Sigmoid colon (tissue), 4 donors: ENCODE results near the gene CILP2.

ENCODE experiments used
- CTCF ChIP-seq, 4 experiments: fragments of 450-650 bp in 3 of 4; fragments of 200-600 bp in 1 of 4; IDR thresholded peaks; one replicate each; pipeline ENCODE4 v1.5.1; 2016 to 2019; ENCODE audit warnings: antibody characterized with exemption in 4 of 4, mild to moderate bottlenecking in 3 of 4, moderate library complexity in 2 of 4
- EP300 ChIP-seq, 4 donors: sonication (generic); formaldehyde crosslinking; IDR thresholded peaks; one replicate each; pipeline ENCODE4 v1.6.1; 2017; ENCODE audit warnings: antibody characterized with exemption in 4 of 4
- POLR2AphosphoS5 ChIP-seq, 4 donors: sonication (generic); formaldehyde crosslinking; IDR thresholded peaks; one replicate each; pipeline ENCODE4 v1.6.1; 2017; ENCODE audit warnings: antibody characterized with exemption in 4 of 4

GRCh38 chr19:19568802-19569756 lies 31.0 kb downstream of the CILP2 start:
- no peak for TF ChIP-seq CTCF (IDR thresholded peaks at IDR 0.05)
- no peak for TF ChIP-seq EP300 (IDR thresholded peaks at IDR 0.05)
- TF ChIP-seq POLR2AphosphoS5 (IDR thresholded peaks at IDR 0.05), result no peak
